Endodermal cell (in vitro differentiated cells): ENCODE data around the gene FEM1C. TPM values are rescaled to one million over a fixed set of nuclear protein-coding genes. Genes with fewer than 3 reads are reported as not detected.

ENCODE experiments used
- DNase-seq: peaks from one replicate; pipeline ENCODE4 v3.0.0-alpha.2; 2017
- H3K27ac ChIP-seq: 2 replicates; pipeline ENCODE4 v1.5.1; 2013; ENCODE audit warnings: mild to moderate bottlenecking, low read depth, low read length, moderate library complexity
- H3K27me3 ChIP-seq: 2 replicates; pipeline ENCODE4 v1.6.1; 2013; ENCODE audit warnings: mild to moderate bottlenecking, low read length, moderate library complexity; ENCODE audit not compliant: insufficient read depth, control insufficient read depth, poor library complexity, severe bottlenecking
- H3K36me3 ChIP-seq: 2 replicates; pipeline ENCODE4 v1.7.0; 2013; ENCODE audit warnings: mild to moderate bottlenecking, low read length, moderate library complexity; ENCODE audit not compliant: control insufficient read depth, insufficient read depth
- H3K4me1 ChIP-seq: one replicate; pipeline ENCODE4 v1.7.0; 2013; ENCODE audit warnings: low read length; ENCODE audit not compliant: control insufficient read depth, insufficient read depth
- H3K4me3 ChIP-seq: 2 replicates; pipeline ENCODE4 v1.5.1; 2013; ENCODE audit warnings: mild to moderate bottlenecking, low read length, moderate library complexity
- H3K9ac ChIP-seq: 2 replicates; pipeline ENCODE4 v1.6.1; 2013; ENCODE audit warnings: mild to moderate bottlenecking, low read length, moderate library complexity; ENCODE audit not compliant: poor library complexity, severe bottlenecking; ENCODE audit errors: extremely low read depth
- H3K9me3 ChIP-seq: 2 replicates; pipeline ENCODE4 v1.6.1; 2013; ENCODE audit warnings: mild to moderate bottlenecking, low read length, moderate library complexity; ENCODE audit not compliant: control insufficient read depth
- H3K27ac Mint-ChIP-seq: 2 replicates; pipeline ENCODE4 v1.8.0; 2020; ENCODE audit warnings: mixed read lengths
- H3K27me3 Mint-ChIP-seq: 2 replicates; pipeline ENCODE4 v1.8.0; 2021; ENCODE audit warnings: mild to moderate bottlenecking, mixed read lengths; ENCODE audit not compliant: insufficient read depth
- H3K36me3 Mint-ChIP-seq: 2 replicates; pipeline ENCODE4 v1.8.0; 2020; ENCODE audit warnings: low read depth, mixed read lengths
- H3K4me1 Mint-ChIP-seq: 2 replicates; pipeline ENCODE4 v1.8.0; 2020; ENCODE audit warnings: mixed read lengths
- H3K4me3 Mint-ChIP-seq: 2 replicates; pipeline ENCODE4 v1.8.0; 2020; ENCODE audit warnings: mild to moderate bottlenecking, moderate library complexity, mixed read lengths
- H3K9me3 Mint-ChIP-seq: 2 replicates; pipeline ENCODE4 v1.8.0; 2020; ENCODE audit warnings: mild to moderate bottlenecking, mixed read lengths
- WGBS, 2 experiments: methylation state at CpG; one replicate each; pipeline versions ENCODE4 v1.1.5 to v1.1.7; 2013; ENCODE audit warnings: missing lambda C conversion rate in 2 of 2, mixed read lengths in 1 of 2; ENCODE audit not compliant: insufficient coverage in 1 of 2, insufficient read length in 1 of 2; 5-methylcytosine and 5-hydroxymethylcytosine counted together
- total RNA-seq, 2 donors: library from RNA; stranded (reverse); fragmentation: NEBNext Ultra II Directional in 1 of 2; extraction: Animal tissue kit (Norgen Biotek cat#: 25700) in 1 of 2; gene quantifications; 2 replicates in 1 of 2; 3 replicates in 1 of 2; pipeline ENCODE4 v1.2.1, GENCODE V29; 2021
- TF ChIP-seq, protein P1 (sequence below): fragments of 200-600 bp; sonication (generic); conservative IDR thresholded peaks from 2 replicates; pipeline ENCODE4 v1.5.0; 2021; ENCODE audit warnings: antibody characterized with exemption, mild to moderate bottlenecking

FEM1C gene
- total RNA-seq, 2 donors from 2014 or later = 12.3 to 14.4 TPM

- Histone ChIP-seq H3K36me3 (peaks cover 43% of the 10 kb centered on the region), H3K27me3 (no peaks in the 10 kb centered on the region), H3K9ac (no peak overlapping the region), H3K4me3 (no peak overlapping the region), H3K9me3 (peaks cover 6% of the 10 kb centered on the region), H3K4me1 (no peaks in the 10 kb centered on the region), H3K27ac (no peak overlapping the region)
- no peak for DNase-seq
- TF ChIP-seq, protein P1, sequence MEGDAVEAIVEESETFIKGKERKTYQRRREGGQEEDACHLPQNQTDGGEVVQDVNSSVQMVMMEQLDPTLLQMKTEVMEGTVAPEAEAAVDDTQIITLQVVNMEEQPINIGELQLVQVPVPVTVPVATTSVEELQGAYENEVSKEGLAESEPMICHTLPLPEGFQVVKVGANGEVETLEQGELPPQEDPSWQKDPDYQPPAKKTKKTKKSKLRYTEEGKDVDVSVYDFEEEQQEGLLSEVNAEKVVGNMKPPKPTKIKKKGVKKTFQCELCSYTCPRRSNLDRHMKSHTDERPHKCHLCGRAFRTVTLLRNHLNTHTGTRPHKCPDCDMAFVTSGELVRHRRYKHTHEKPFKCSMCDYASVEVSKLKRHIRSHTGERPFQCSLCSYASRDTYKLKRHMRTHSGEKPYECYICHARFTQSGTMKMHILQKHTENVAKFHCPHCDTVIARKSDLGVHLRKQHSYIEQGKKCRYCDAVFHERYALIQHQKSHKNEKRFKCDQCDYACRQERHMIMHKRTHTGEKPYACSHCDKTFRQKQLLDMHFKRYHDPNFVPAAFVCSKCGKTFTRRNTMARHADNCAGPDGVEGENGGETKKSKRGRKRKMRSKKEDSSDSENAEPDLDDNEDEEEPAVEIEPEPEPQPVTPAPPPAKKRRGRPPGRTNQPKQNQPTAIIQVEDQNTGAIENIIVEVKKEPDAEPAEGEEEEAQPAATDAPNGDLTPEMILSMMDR = no peak
- Mint-ChIP-seq H3K9me3 (no peaks in the 10 kb centered on the region), H3K27ac (no peak overlapping the region), H3K36me3 (peaks cover 24% of the 10 kb centered on the region), H3K4me1 (peaks cover 5% of the 10 kb centered on the region), H3K4me3 (no peak overlapping the region), H3K27me3 (no peaks in the 10 kb centered on the region)
- WGBS, 2 experiments = 94% methylated on average over 1 of the region's 1 CpG; no CpG with 5 or more reads in 1 of the 2 experiments
Measured at GRCh38 chr5:115531787-115532367, 12.7 kb downstream of the FEM1C start.

GRCh38 chr5:115531380-115531779, 13.2 kb downstream of the FEM1C start:
- H3K27me3 ChIP-seq = no peaks in the 10 kb centered on the region
- no peak overlapping the region for H3K27ac ChIP-seq
- H3K36me3 ChIP-seq = peaks cover 40% of the 10 kb centered on the region
- H3K4me1 ChIP-seq = no peaks in the 10 kb centered on the region
- TF ChIP-seq, protein P1 = no peak
- H3K36me3 Mint-ChIP-seq = peaks cover 19% of the 10 kb centered on the region
- no peak overlapping the region for H3K4me3 ChIP-seq
- peaks cover 6% of the 10 kb centered on the region for H3K9me3 ChIP-seq
- no peak overlapping the region for H3K27ac Mint-ChIP-seq
- WGBS, 2 experiments = 100% methylated on average over 3 of the region's 3 CpGs; no CpG with 5 or more reads in 1 of the 2 experiments
- no peak for DNase-seq
- H3K4me1 Mint-ChIP-seq = peaks cover 5% of the 10 kb centered on the region
- H3K27me3 Mint-ChIP-seq = no peaks in the 10 kb centered on the region
- no peak overlapping the region for H3K4me3 Mint-ChIP-seq
- H3K9ac ChIP-seq = no peak overlapping the region
- H3K9me3 Mint-ChIP-seq = no peaks in the 10 kb centered on the region

DNA sequence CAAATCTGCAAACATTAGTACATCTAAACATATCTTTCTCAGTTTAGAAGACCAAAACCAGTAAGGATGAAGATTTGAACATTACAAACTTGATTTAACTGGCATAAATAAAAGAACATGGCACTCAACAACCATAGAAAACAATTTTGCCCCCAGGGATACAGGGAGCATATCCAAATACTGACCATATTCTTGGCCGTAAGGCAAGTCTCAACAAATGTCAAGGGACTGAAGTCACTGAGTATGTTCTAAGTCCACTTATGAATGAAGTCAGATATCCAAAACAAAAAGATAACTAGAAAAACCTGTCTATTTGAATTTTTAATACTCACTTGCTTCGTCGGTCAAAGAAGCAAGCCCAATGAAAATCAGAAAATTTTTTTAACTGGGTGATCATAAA, 14.1 kb downstream of the FEM1C start:
- 92 to 100% methylated on average over 1 to 3 of the region's 3 CpGs for WGBS, 2 experiments
- Histone ChIP-seq H3K9ac (no peak overlapping the region), H3K9me3 (peaks cover 1% of the 10 kb centered on the region), H3K4me3 (no peak overlapping the region), H3K4me1 (no peaks in the 10 kb centered on the region), H3K27ac (no peak overlapping the region), H3K36me3 (peaks cover 33% of the 10 kb centered on the region), H3K27me3 (no peaks in the 10 kb centered on the region)
- no peak overlapping the region for H3K27ac Mint-ChIP-seq
- H3K36me3 Mint-ChIP-seq = peaks cover 11% of the 10 kb centered on the region
- TF ChIP-seq, protein P1 = no peak
- H3K27me3 Mint-ChIP-seq = no peaks in the 10 kb centered on the region
- no peak overlapping the region for H3K4me3 Mint-ChIP-seq
- peaks cover 5% of the 10 kb centered on the region for H3K4me1 Mint-ChIP-seq
- DNase-seq = no peak
- H3K9me3 Mint-ChIP-seq = no peaks in the 10 kb centered on the region
